T-cell (primary cell): ENCODE data around the gene TGFBR3. TPM values are rescaled to one million over a fixed set of nuclear protein-coding genes. Genes with fewer than 3 reads are reported as not detected.

Experiments used
- ATAC-seq, 4 experiments: fragments of 200-7000 bp in 3 of 4; fragments of 150-1000 bp in 1 of 4; cut with Tn5 transposase; replicated peaks in 1 of 4; 1 replicate in 3 of 4; 2 replicates in 1 of 4; pipeline ENCODE4 v1.10.0; 2021; ENCODE audit warnings: moderate library complexity in 3 of 4, mild to moderate bottlenecking in 2 of 4, moderate number of reproducible peaks in 1 of 4
- CTCF ChIA-PET, 2 donors: fragments of 300-600 bp; sonication (Branson Sonifier 250); formaldehyde crosslinking; loops; one replicate each; lab custom pipeline; 2022; ENCODE audit warnings: antibody characterized with exemption in 2 of 2; lab: Charles Lee
- POLR2A ChIA-PET, 2 donors: fragments of 300-600 bp; sonication (Branson Sonifier 250); formaldehyde crosslinking; loops; one replicate each; lab custom pipeline; 2022; ENCODE audit warnings: antibody characterized with exemption in 2 of 2; lab: Charles Lee
- DNase-seq, 35 experiments: peaks; one replicate each; pipeline versions ENCODE4 v3.0.0 to v3.0.0-alpha.2; 2013 to 2023
- H3K27ac ChIP-seq: one replicate; pipeline ENCODE4 v1.5.1; 2013; ENCODE audit warnings: low read length
- H3K27me3 ChIP-seq, 2 experiments: replicated peaks in 1 of 2; 1 replicate in 1 of 2; 2 replicates in 1 of 2; pipeline versions ENCODE4 v1.6.1 to v1.7.0; 2013; ENCODE audit warnings: low read length in 1 of 2, mixed read lengths in 1 of 2; ENCODE audit not compliant: control insufficient read depth in 2 of 2, insufficient read depth in 2 of 2; ENCODE audit errors: extremely low read depth in 1 of 2
- H3K36me3 ChIP-seq, 2 donors: 1 replicate in 1 of 2; 2 replicates in 1 of 2; pipeline versions ENCODE4 v1.6.1 to v1.7.0; 2013; ENCODE audit warnings: low read length in 1 of 2; ENCODE audit not compliant: control insufficient read depth in 2 of 2, insufficient read depth in 1 of 2; ENCODE audit errors: extremely low read depth in 1 of 2
- H3K4me1 ChIP-seq, 2 experiments: 1 replicate in 1 of 2; 2 replicates in 1 of 2; pipeline versions ENCODE4 v1.6.1 to v1.7.0; 2013; ENCODE audit warnings: low read length in 2 of 2, mixed read lengths in 1 of 2; ENCODE audit not compliant: insufficient read depth in 2 of 2, control insufficient read depth in 1 of 2; ENCODE audit errors: extremely low read depth in 1 of 2
- H3K4me3 ChIP-seq, 2 donors: 1 replicate in 1 of 2; 2 replicates in 1 of 2; pipeline versions ENCODE4 v1.5.1 to v1.7.0; 2013; ENCODE audit warnings: mild to moderate bottlenecking in 2 of 2, low read length in 1 of 2, moderate library complexity in 1 of 2; ENCODE audit not compliant: control insufficient read depth in 1 of 2; ENCODE audit errors: extremely low read depth in 1 of 2
- H3K9me3 ChIP-seq: 2 replicates; pipeline ENCODE4 v1.7.0; 2013
- H3K27ac Mint-ChIP-seq, 2 donors: one replicate each; pipeline ENCODE4 v1.8.0; 2020 to 2021; ENCODE audit warnings: mild to moderate bottlenecking in 2 of 2, mixed read lengths in 2 of 2
- H3K27me3 Mint-ChIP-seq, 2 donors: one replicate each; pipeline ENCODE4 v1.8.0; 2021 to 2022; ENCODE audit warnings: mixed read lengths in 2 of 2
- H3K36me3 Mint-ChIP-seq: one replicate; pipeline ENCODE4 v1.8.0; 2021; ENCODE audit warnings: mixed read lengths
- H3K4me1 Mint-ChIP-seq, 3 donors: one replicate each; pipeline ENCODE4 v1.8.0; 2020 to 2022; ENCODE audit warnings: mixed read lengths in 3 of 3, mild to moderate bottlenecking in 1 of 3
- H3K4me3 Mint-ChIP-seq, 3 donors: one replicate each; pipeline ENCODE4 v1.8.0; 2020 to 2022; ENCODE audit warnings: mild to moderate bottlenecking in 3 of 3, mixed read lengths in 3 of 3, moderate library complexity in 3 of 3
- H3K9me3 Mint-ChIP-seq, 3 donors: one replicate each; pipeline ENCODE4 v1.8.0; 2020 to 2022; ENCODE audit warnings: mixed read lengths in 3 of 3
- WGBS: methylation state at CpG from one replicate; pipeline ENCODE4 v1.1.5; 2013; ENCODE audit warnings: missing lambda C conversion rate; ENCODE audit not compliant: insufficient coverage; 5-methylcytosine and 5-hydroxymethylcytosine counted together
- total RNA-seq, 35 experiments: library from RNA in 6 of 35; stranded (reverse) in 6 of 35; fragments of 120-200 nt in 1 of 35; gene quantifications; one replicate each; pipeline versions ENCODE4 v1.2.1 to v1.2.4 and lab custom pipeline; 2013 to 2026

TGFBR3 gene
- total RNA-seq, 5 donors from 2014 or later (not counting 1 experiment from before 2014, with no cell fraction given), result 17.5 to 65.4 (median 36.4) TPM

DNA sequence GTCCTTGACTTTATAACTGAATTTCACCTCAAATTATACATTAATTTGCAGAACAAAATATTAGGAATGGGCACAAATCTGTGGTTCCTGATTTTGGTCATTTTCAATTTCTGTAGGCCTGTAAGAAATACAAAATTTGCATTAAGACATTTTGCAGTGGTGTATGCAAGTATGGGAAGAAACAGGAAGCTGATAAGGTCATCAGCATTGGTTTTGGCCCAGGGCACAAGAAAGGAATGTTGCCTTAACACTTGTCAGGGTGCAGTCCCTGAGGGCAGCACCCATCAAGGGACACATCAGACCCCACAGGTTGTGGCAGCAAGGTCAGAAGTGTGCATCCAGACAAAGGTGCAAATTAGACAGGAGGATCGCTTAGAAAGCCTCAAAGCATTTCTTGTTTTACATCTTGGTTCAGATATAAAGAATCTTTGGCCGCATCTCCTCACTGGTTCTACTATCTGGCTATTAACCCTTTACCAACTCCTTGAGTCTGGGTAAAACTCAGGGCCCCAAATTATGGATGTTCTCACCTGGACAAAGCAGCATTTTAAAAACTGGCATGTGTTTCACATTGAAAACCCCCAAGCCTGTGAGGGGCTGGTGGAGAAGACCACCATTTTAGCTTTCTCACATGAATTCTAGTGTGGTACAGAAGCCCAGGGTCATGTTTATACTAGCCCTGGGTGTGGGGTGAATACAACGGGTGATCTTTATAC lies 202.9 kb downstream of the TGFBR3 start:
- no peak for ATAC-seq
- Histone ChIP-seq H3K4me3 (no peak overlapping the region), H3K9me3 (no peaks in the 10 kb centered on the region), H3K36me3 (peaks cover 0 to 9% of the 10 kb centered on the region in 2 donors), H3K4me1 (peaks cover 16 to 21% of the 10 kb centered on the region in 2 experiments), H3K27ac (no peak overlapping the region), H3K27me3 (no peaks in the 10 kb centered on the region)
- H3K9me3 Mint-ChIP-seq, result no peaks in the 10 kb centered on the region
- no peak for DNase-seq
- ChIA-PET POLR2A (interaction anchor here in 1 of 2 donors (0.6 kb wide), 1 partner anchor 98 kb away, joined by 6 read pairs; no protein-coding TSS in a partner anchor), CTCF (interaction anchor here (0.6 to 0.7 kb wide), 4 partner anchors 8 to 158 kb away, joined by 3 to 6 read pairs (median 5); no protein-coding TSS in a partner anchor)
- H3K4me1 Mint-ChIP-seq, result peaks cover 23 to 31% (median 25%) of the 10 kb centered on the region in 3 donors
- H3K4me3 Mint-ChIP-seq, result no peak overlapping the region
- peaks cover 40% of the 10 kb centered on the region for H3K36me3 Mint-ChIP-seq
- no peak overlapping the region for H3K27ac Mint-ChIP-seq
- WGBS, result 80% methylated on average over 1 of the region's 3 CpGs
- no peaks in the 10 kb centered on the region for H3K27me3 Mint-ChIP-seq

DNA sequence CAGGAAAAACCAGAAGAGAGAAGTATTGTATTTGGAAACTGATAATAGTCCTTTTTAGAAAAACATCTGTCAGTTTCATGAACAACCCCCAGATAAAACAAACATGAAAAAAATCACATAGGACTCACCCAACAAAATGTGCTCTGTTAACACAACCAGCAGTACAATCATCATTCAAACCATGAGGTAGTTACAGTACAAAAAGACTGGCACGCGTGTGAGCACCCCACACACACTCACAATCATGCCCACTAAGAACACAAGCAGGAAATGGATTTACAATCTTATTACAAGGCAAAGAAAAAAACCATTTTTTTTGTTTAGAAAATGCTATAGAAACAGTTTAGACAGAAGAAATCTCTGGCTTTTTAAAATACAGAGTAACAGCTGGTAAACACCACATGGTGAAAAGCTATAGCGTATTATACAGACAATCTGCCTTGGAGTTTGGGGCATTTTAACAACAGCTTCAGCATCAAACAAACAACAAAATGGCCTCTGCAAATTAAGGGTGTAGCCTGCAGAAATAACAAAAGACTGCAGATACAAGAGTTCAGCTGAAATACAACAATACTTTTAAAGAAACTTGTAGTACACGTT lies 205.3 kb downstream of the TGFBR3 start:
- ATAC-seq (no peak), DNase-seq (no peak)
- peaks cover 18 to 19% (median 18%) of the 10 kb centered on the region in 3 donors for H3K4me1 Mint-ChIP-seq
- H3K4me3 Mint-ChIP-seq, result no peak overlapping the region
- H3K27me3 Mint-ChIP-seq, result no peaks in the 10 kb centered on the region
- H3K9me3 Mint-ChIP-seq, result no peaks in the 10 kb centered on the region
- POLR2A ChIA-PET, result no interaction called here
- Histone ChIP-seq H3K9me3 (no peaks in the 10 kb centered on the region), H3K36me3 (peaks cover 0 to 9% of the 10 kb centered on the region in 2 donors), H3K27ac (no peak overlapping the region), H3K4me3 (no peak overlapping the region), H3K4me1 (peaks cover 12 to 18% of the 10 kb centered on the region in 2 experiments), H3K27me3 (no peaks in the 10 kb centered on the region)
- peaks cover 25% of the 10 kb centered on the region for H3K36me3 Mint-ChIP-seq
- CTCF ChIA-PET, result no interaction called here
- H3K27ac Mint-ChIP-seq, result no peak overlapping the region
- WGBS, result no CpG with 5 or more reads among the region's 4 CpGs

DNA sequence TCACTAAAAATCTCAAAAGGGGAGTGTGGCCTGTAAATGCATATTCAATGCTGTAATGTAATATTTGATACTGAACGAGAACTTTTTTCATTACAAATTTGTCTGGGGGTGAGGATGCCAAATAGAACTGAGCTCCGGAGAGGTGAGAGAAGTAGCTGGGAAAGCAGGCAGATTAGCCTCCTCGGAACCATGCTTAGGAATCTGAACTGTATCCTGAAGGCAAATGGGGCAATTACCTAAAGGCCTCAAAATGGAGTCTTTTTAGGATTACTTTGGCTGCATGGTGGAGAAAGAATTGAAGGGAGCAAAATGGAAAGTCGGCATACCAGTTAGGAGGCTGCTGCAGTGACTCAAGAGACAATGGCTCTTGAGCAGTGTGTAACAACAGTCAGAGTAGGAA lies 206.5 kb downstream of the TGFBR3 start:
- CTCF ChIA-PET, result no interaction called here
- ATAC-seq (no peak), DNase-seq (no peak)
- no peaks in the 10 kb centered on the region for H3K9me3 Mint-ChIP-seq
- H3K27ac Mint-ChIP-seq, result no peak overlapping the region
- POLR2A ChIA-PET, result no interaction called here
- peaks cover 6 to 7% (median 6%) of the 10 kb centered on the region in 3 donors for H3K4me1 Mint-ChIP-seq
- WGBS, result 91% methylated on average over 4 of the region's 4 CpGs
- H3K27me3 Mint-ChIP-seq, result no peaks in the 10 kb centered on the region
- H3K9me3 ChIP-seq, result no peaks in the 10 kb centered on the region
- peaks cover 0 to 9% of the 10 kb centered on the region in 2 donors for H3K36me3 ChIP-seq
- H3K4me3 Mint-ChIP-seq, result no peak overlapping the region
- no peaks in the 10 kb centered on the region for H3K27me3 ChIP-seq
- peaks cover 25% of the 10 kb centered on the region for H3K36me3 Mint-ChIP-seq
- no peak overlapping the region for H3K4me3 ChIP-seq
- H3K27ac ChIP-seq, result no peak overlapping the region
- peaks cover 5 to 6% of the 10 kb centered on the region in 2 experiments for H3K4me1 ChIP-seq

DNA sequence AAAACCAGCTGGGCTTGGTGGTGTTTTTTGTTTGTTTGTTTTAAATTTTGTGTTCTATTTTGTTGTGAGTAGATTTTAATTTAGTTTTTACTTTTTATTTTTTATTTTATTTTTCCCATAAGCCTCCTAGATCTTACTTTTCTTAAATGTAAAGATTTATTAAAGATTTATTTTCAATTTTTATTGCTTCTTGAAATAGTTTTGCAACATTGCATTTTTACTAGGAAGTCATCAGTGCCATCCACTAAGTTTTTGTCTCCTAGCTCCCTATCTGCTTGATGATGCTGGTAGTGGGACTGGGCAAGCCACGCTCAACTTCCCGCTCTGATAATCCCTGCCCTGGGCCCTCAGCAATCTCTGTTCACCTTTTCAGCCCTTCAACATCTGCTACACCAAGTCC lies 209.9 kb downstream of the TGFBR3 start:
- Histone ChIP-seq H3K27me3 (no peaks in the 10 kb centered on the region), H3K36me3 (no peaks in the 10 kb centered on the region), H3K4me1 (no peaks in the 10 kb centered on the region), H3K27ac (no peak overlapping the region), H3K9me3 (no peaks in the 10 kb centered on the region), H3K4me3 (no peak overlapping the region)
- POLR2A ChIA-PET, result interaction anchor here in 1 of 2 donors (0.6 kb wide), 1 partner anchor 100 kb away, joined by 3 read pairs; no protein-coding TSS in a partner anchor
- CTCF ChIA-PET, result no interaction called here
- peaks cover 0 to 21% (median 4%) of the 10 kb centered on the region in 3 donors for H3K4me1 Mint-ChIP-seq
- no peaks in the 10 kb centered on the region for H3K27me3 Mint-ChIP-seq
- no peak for ATAC-seq
- WGBS, result 100% methylated on average over 2 of the region's 2 CpGs
- H3K9me3 Mint-ChIP-seq, result no peaks in the 10 kb centered on the region
- H3K36me3 Mint-ChIP-seq, result peaks cover 9% of the 10 kb centered on the region
- DNase-seq, result no peak
- H3K27ac Mint-ChIP-seq, result no peak overlapping the region
- no peak overlapping the region for H3K4me3 Mint-ChIP-seq

DNA sequence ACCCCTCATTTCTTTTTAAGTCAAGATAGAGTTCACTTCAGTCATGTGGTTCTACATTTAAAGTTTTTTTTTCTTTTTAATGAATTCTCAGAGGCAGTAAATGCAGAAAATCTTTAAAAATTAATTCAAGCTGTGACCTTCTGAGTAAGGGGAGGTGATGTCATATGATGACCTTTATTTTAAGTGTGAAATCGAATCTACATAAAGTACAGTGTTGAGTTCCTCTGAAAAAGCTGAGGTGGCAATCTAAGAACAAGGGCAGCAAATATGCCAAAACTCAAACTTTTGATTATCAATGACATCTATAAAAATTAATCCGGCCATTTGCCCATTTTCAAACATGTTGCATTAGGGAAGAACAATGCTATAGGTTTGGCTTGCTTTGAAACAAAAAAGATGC lies 211.8 kb downstream of the TGFBR3 start:
- POLR2A ChIA-PET, result interaction anchor here in 1 of 2 donors (0.6 kb wide), 1 partner anchor 12 kb away, joined by 6 read pairs; no protein-coding TSS in a partner anchor
- H3K4me3 ChIP-seq, result no peak overlapping the region

DNA sequence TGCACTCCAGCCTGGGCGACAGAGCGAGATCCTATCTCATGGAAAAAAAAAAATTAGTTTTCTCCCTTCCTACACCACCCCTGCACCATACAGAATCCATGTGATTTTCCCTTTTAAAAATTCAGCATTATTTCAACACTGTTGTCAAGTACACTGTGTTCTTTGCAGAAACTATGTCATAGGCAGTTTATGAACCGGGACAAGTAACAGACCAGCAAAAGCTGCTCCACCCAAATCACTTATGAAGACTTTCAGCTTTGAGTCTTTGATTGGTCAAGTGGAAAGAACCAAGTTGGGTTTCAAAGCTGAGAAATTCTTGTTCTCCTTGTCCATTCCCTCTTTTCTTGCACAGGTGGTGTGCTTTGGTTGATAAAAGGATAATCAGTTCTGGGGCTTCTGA lies 212.3 kb downstream of the TGFBR3 start:
- no peak for DNase-seq
- 75% methylated on average over 2 of the region's 3 CpGs for WGBS
- H3K4me1 Mint-ChIP-seq, result peaks cover 0 to 21% (median 4%) of the 10 kb centered on the region in 3 donors
- H3K9me3 ChIP-seq, result no peaks in the 10 kb centered on the region
- H3K9me3 Mint-ChIP-seq, result no peaks in the 10 kb centered on the region
- no peak overlapping the region for H3K27ac ChIP-seq
- H3K4me3 ChIP-seq, result no peak overlapping the region
- no peaks in the 10 kb centered on the region for H3K27me3 Mint-ChIP-seq
- no peak for ATAC-seq
- ChIA-PET CTCF (interaction anchor here in 1 of 2 donors (1.3 kb wide), 1 partner anchor 25 kb away, joined by 3 read pairs; no protein-coding TSS in a partner anchor), POLR2A (interaction anchor here (0.6 kb wide), 2 partner anchors 12 to 50 kb away, joined by 3 to 6 read pairs; no protein-coding TSS in a partner anchor)
- no peak overlapping the region for H3K4me3 Mint-ChIP-seq
- no peaks in the 10 kb centered on the region for H3K36me3 Mint-ChIP-seq
- H3K27ac Mint-ChIP-seq, result no peak overlapping the region
- H3K36me3 ChIP-seq, result no peaks in the 10 kb centered on the region
- peaks cover 0 to 3% of the 10 kb centered on the region in 2 experiments for H3K27me3 ChIP-seq
- no peaks in the 10 kb centered on the region for H3K4me1 ChIP-seq

More for the DNA sequence above, 211.8 kb downstream of the TGFBR3 start:
- Mint-ChIP-seq H3K9me3 (no peaks in the 10 kb centered on the region), H3K27me3 (no peaks in the 10 kb centered on the region), H3K27ac (no peak overlapping the region), H3K4me1 (peaks cover 0 to 21% (median 4%) of the 10 kb centered on the region in 3 donors), H3K36me3 (no peaks in the 10 kb centered on the region), H3K4me3 (no peak overlapping the region)
- Histone ChIP-seq H3K9me3 (no peaks in the 10 kb centered on the region), H3K4me1 (no peaks in the 10 kb centered on the region), H3K27ac (no peak overlapping the region), H3K36me3 (no peaks in the 10 kb centered on the region), H3K27me3 (peaks cover 0 to 3% of the 10 kb centered on the region in 2 experiments)
- CTCF ChIA-PET, result interaction anchor here in 1 of 2 donors (1.3 kb wide), 1 partner anchor 25 kb away, joined by 3 read pairs; no protein-coding TSS in a partner anchor
- WGBS, result no CpG with 5 or more reads among the region's 2 CpGs
- DNase-seq (no peak), ATAC-seq (no peak)
